AG09309 (cell line): ENCODE results near the gene SMARCA2.
A peak's percentile ranks its signal among the peaks of the same experiment; 100 is the strongest.

Source experiments
- DNase-seq: peaks from one replicate; pipeline ENCODE4 v3.0.0-alpha.2; 2010; ENCODE audit warnings: low read depth
- H3K4me3 ChIP-seq: 2 replicates; pipeline ENCODE4 v1.5.1; 2011; ENCODE audit warnings: mild to moderate bottlenecking, low read depth, low read length, moderate library complexity; ENCODE audit not compliant: control insufficient read depth
- CTCF ChIP-seq: IDR thresholded peaks from 2 replicates; pipeline ENCODE4 v1.5.1; 2011; ENCODE audit warnings: mild to moderate bottlenecking, low read depth, low read length, inconsistent platforms; ENCODE audit not compliant: insufficient read depth, control insufficient read depth; ENCODE audit errors: missing control alignments

The SMARCA2 gene

DNA sequence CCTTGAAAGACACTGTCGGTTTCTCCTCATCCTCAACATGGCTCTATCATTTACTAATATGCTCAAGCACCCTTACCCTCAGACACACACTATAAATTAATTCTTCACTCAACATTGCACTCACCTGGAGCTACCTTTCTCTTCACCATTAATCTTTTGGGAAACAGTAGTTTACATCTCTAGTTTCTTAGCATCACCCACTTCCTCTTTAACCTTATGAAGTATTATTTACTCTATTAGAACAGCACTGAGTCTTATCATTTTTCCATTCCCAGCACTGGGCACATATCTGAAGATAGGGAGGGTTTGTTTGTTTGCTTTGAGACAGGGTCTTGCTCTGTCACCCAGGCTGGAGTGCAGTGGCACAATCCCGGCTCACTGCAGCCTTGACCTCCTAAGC, 213.5 kb downstream of the SMARCA2 start:
- no peak for DNase-seq
- no peak overlapping the region for H3K4me3 ChIP-seq
- no peak for TF ChIP-seq CTCF

DNA sequence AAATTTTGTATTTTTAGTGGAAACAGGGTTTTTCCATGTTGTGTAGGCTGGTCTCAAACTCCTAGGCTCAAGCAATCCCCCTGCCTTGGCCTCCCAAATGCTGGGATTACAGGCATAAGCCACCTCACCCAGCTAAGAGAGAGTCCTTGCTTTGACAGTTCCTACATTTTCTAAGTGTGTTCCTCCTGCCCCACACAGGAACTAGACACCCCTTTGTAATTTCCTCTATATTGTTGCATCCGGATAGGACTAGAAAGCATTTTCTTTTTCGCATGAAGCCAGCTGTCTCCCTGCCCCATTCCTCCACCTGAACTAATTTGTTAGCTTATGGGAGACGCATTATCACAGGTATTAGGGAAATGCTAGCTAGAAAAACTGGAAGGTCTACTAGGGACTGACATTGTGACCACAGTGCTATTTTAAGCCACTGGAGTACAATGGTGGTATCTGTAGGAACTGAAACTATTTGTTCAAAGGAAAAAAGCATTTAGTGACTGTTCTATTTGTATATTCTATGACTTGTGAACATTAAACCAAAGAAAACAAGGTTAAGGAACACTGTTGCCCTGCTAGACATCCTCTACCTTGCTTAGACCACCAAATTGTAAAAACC, 214.1 kb downstream of the SMARCA2 start:
- no peak for DNase-seq
- H3K4me3 ChIP-seq: no peak overlapping the region
- no peak for TF ChIP-seq CTCF

- TF ChIP-seq CTCF: no peak
These were observed 215.2 kb downstream of the SMARCA2 start for GRCh38 chr9:2230362-2230761.

GRCh38 chr9:2231101-2231500, 216.0 kb downstream of the SMARCA2 start:
- DNase-seq: no peak
- no peak for TF ChIP-seq CTCF
- H3K4me3 ChIP-seq: no peak overlapping the region

More at GRCh38 chr9:2230362-2230761, 215.2 kb downstream of the SMARCA2 start:
- no peak for DNase-seq
- no peak overlapping the region for H3K4me3 ChIP-seq

- no peak for TF ChIP-seq CTCF
- H3K4me3 ChIP-seq: no peak overlapping the region
- peak; percentile 34 for DNase-seq
These were observed 216.7 kb downstream of the SMARCA2 start for GRCh38 chr9:2231829-2232228.

DNA sequence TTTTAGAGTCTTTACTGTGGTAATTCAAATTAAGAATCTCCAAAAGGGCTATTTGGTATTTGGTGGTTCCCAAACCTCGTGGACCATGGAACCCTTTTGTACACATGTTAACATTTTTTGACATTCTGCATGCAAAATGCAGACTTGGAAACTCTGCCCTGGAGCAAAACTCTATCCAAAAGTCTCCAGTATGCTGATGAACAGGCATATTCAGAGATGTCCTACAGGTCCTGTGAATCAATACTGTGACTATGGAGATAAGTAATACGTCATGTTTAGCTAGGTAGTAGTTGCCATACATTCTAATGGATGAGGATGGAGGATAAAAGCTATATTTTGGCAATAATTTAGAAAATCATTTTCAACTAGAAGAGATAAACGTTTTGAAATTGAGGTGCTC, 218.1 kb downstream of the SMARCA2 start:
- DNase-seq: no peak
- no peak for TF ChIP-seq CTCF
- no peak overlapping the region for H3K4me3 ChIP-seq
